Ammon's horn (tissue), 1 donor: ENCODE data around the gene EFCAB11.
A peak's percentile ranks its signal among the peaks of the same experiment; 100 is the strongest.

Experiments
- DNase-seq: peaks from one replicate; pipeline ENCODE4 v3.0.0-alpha.2; 2016; ENCODE audit warnings: low spot score

EFCAB11 gene

DNA sequence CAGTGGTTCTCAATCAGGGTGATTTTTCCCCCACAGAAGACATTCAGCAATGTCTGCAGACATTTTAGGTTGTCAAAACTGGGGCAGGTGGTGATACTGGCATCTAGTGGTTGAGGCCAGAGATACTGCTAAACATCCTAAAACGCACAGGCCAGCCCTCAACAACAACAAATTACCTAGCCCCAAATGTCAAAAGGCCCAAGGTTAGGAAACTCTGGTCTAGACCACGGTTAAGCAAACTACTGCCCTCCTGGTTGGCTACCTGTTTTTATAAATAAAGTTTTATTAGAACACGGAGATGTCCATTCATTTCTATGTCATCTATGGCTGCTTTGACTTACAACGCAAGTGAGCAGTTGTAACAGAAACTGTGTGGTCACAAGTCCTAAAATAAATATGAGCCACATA lies 186.7 kb downstream of the EFCAB11 start:
- DNase-seq, result peak; percentile 38

DNA sequence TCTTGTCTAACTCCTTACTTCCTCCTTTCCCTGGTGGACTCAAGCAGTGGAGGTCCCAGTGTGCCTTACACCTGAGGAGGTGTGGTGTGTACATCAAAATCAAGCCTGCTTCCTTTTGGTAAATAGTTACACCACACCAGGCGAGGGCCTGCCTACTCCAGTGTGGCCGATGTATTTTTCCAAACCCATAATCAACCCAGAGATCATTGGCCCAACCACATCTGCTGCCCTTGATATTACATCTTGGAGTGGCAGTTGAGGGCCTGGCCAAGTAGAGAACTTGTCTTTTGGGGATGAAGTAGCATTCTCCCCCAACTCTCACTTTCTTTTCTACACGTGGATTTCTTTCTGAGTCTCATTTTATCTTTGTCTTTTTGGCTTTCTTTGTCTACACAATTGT lies 187.4 kb downstream of the EFCAB11 start:
- DNase-seq, result no peak

DNA sequence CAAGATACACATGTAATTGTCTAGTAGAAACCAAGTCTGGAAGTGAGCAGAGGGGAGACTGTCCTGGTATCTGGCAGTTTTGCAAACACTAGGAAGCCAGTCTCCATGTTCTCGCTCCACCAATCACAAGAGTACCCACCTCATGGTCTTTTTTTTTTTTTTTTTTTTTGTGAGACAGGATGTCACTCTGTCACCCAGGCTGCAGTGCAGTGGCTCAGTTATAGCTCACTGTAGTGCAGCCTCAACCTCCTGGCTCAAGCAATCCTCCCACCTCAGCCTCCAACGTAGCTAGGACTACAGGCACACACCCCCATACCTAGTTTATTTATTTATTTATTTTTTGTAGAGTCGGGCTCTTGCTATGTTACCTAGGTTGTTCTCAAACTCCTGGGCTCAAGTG lies 189.2 kb downstream of the EFCAB11 start:
- no peak for DNase-seq

DNA sequence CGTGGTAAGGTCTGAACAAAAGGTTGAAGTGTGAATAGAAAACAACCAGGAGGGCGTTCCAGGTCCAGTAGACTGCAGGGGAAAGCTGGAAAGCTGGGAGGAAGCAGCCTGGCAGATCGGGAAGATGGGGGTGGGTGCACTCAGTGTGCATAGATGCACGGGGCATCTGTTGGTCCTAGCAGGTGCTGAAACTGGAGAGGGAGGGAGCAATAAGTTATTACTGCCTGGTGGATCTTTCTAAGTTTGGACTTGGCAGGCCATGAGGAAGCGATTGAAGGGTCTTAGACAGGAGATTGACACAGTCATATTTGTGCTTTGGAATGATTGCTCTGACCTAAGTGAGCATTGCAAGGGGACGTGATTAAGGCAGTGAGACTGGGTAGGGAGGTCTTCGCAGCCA lies 194.4 kb downstream of the EFCAB11 start:
- no peak for DNase-seq

DNA sequence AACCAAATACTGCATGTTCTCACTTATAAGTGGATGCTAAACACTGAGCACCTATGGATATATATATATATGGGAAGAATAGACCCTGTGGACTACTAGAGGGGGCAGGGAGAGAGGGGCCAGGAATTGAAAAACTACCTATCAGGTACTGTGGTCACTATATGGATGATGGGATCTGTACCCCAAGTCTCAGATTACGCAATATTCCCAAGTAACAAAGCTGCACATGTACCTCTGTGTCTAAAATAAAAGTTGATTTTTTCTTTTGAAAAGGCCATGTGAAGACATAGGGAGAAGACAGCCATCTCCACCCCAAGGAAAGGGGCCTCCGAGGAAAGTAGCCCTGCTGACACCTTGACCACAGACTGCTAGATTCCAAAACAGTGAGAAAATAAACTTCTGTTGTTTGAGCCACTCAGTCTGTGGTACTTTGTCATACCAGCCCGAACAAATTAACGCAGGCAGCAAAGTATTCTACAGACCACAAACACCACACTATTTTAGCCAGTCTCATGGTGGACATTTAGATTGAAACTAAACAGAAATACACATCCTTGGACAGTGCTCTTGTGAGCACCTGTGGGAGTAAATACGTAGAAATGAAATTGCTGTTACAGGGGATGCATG lies 197.1 kb downstream of the EFCAB11 start:
- no peak for DNase-seq

DNA sequence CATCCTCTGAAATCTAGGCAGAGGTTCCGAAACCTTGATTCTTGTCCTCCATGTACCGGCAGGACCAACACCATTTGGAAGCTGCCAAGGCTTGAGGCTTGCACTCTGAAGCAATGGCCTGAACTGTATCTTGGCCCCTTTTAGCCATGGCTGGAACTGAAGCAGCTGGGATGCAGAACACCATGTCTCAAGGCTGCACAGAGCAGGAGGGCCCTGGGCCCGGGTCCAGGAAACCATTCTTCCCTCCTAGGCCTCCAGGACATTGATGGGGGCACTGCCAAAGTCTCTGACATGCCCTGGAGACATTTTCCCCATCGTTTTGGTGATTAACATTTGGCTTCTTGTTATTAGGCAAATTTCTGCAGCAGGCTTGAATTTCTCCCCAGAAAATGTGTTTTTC lies 198.7 kb downstream of the EFCAB11 start:
- DNase-seq, result no peak

DNA sequence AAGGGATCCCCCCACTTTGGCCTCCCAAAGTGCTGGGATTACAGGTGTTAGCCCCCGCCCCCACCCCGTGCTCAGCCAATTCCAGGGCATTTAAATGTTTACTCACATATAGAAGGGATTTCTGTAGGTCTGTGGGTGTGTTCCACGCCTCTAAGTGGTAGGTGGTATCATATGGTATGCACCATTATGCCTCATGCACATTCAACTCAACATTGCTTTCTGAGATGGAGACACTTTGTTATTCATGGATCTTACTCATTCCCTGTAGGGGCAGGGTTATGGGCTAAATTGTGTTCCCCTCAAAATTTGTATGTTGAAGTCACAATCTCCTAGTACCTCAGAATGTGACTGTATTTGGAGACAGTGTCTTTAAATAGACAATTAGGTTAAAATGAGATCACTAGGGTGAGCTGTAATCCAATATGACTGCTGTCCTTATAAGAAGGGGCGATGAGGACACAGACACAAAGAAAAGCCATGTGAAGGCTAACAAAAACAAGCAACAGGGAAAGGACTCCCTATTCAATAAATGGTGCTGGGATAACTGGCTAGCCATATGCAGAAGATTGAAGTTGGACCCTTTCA lies 200.6 kb downstream of the EFCAB11 start:
- no peak for DNase-seq

DNA sequence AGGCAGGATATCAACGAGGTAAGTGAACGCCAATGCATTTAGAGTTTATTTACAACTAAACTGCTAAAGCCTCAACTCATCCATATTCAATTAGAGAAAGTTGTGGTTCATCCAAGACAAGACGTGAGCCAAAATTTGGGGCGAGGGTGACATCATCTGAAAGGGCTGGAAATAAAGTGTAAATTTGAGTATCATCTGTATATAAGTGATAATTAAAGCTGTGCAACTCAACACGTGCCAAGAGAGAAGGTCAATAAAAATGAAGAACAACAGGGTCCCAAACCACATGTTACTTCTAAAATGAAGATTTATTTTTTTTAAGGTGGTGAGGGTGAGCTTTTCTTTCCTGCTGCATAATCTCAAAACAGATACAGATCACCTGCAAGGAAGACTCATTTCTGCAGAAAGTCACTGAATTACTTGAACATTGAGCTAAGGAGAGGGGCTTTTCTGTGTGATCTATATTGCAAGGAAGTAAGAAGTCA lies 203.6 kb downstream of the EFCAB11 start:
- DNase-seq, result no peak

DNA sequence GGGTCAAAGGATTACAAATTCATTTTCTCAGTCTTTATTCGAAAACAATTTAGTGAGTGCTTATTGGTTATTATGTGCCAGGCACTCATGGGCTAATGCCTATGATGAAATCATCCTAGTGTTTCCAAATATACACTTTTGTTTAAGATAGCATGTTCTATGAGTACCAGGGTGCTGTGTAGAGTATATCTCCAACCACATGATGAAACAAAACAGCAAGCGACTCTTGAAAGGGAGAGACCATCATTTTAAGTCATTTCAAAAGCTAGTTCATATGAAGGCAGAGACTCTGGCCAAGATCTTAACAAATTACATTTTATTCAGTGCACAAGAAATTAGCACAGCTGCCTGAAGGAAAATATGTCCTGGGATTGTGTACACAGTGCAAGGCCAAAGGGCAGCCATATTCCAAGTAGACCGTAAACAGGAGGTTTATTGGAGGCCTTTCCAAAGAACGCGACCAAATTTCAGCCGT lies 204.2 kb downstream of the EFCAB11 start:
- DNase-seq, result no peak

DNA sequence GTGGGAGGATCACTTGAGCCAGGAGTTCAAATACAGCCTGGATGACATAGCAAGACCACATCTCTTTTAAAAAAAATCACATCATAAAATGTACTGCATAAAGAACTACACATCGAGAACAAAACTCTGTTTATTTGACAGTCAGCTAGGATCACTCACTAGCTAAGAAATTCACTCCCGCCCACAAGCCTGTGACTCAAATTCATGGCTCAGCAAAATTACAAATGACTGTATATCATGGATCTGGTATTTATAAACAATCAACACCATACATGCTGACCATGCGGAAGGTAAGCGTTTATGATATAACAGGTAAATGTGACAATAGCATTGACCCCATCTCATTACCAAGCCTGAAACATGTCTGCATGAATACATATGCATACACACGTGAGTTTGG lies 206.5 kb downstream of the EFCAB11 start:
- DNase-seq, result no peak

DNA sequence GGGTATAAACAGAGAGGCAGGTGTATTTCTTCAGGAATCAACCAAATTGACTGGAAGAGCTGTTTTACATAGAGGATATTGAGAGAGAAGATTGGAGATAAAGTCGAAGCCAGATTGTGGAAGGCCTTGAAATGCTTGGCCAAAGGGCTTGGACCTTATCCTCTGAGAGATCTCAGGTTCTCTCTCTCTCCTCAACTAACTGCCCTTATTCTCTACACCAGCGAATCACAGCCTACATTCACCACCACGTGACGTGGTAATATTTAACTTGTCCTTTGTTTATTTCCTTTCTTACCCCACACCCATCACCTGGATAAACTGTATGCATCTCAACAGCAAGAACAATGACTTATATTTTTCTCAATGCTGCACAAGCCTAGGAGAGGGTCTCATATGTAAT lies 207.4 kb downstream of the EFCAB11 start:
- DNase-seq, result no peak

DNA sequence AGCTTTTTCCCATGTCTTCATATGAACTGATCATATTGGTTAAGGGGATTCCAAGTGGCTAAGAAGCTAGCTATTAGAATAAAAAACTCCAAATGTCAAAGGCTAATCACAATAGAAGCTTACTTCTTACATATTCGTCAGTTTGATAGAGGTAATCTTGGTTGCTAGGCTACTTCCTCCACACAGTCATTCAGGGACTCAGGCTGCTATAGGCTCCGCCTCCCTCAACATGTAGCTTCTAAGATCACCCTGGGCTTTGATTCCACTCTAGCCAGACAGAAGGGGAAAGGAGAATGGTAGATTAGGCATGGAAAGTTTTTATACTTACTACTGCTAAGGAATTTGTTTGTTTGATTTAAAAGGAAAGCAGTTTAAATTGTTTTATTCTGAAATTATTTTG lies 207.9 kb downstream of the EFCAB11 start:
- no peak for DNase-seq

DNA sequence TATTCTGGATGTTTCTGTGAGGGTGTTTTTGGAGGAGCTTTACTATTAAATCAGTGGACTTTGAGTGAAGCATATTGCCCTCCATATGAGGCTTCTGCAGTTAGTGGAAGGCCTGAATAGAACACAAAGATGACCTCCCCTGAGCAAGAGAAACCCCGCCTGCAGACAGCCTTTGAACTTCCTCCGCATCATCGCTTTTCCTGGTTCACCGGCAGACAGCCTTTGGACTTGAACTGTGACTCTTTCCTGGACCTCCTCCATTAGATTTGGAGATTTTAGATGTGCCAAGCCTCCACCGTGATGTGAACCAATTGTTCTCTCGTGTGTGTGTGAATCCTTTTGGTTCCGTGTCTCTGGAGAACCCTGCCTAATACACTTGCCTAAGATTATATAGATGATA lies 208.4 kb downstream of the EFCAB11 start:
- no peak for DNase-seq
